IMR-90 (cell line): ENCODE results near the gene GABRA4. TPM values are rescaled to one million over a fixed set of nuclear protein-coding genes. Genes with fewer than 3 reads are reported as not detected.

Experiments
- ATAC-seq: fragments of 200-7000 bp; cut with Tn5 transposase; 2 replicates; pipeline ENCODE4 v1.9.1; 2020; ENCODE audit warnings: low read depth, mild to moderate bottlenecking, moderate library complexity
- BruUV-seq: library from RNA; stranded (reverse); fragments of 400-500 nt; replicated peaks from 2 replicates; lab custom pipeline; 2021; lab: Mats Ljungman, UMichigan
- CTCF ChIA-PET: fragments of 300-600 bp; formaldehyde crosslinking; extraction: SDS; loops from one replicate; lab custom pipeline; 2021; ENCODE audit warnings: antibody characterized with exemption; lab: Yijun Ruan, JAX
- POLR2A ChIA-PET: fragments of 300-600 bp; sonication (Branson Sonifier 250); formaldehyde crosslinking; loops from one replicate; lab custom pipeline; 2022; ENCODE audit warnings: antibody characterized with exemption; ENCODE audit not compliant: unreplicated experiment; lab: Charles Lee
- DNase-seq: peaks from one replicate; pipeline ENCODE4 v3.0.0; 2013
- H2AFZ ChIP-seq: replicated peaks from 2 replicates; pipeline ENCODE3; 2013; ENCODE audit warnings: low read length, mild to moderate bottlenecking; ENCODE audit not compliant: poor library complexity
- H2AK5ac ChIP-seq: 2 replicates; pipeline ENCODE4 v1.6.1; 2013; ENCODE audit warnings: low read depth, low read length, inconsistent platforms
- H2AK9ac ChIP-seq: replicated peaks from 2 replicates; pipeline ENCODE3; 2013; ENCODE audit warnings: mild to moderate bottlenecking, low read depth, low read length, moderate library complexity; ENCODE audit not compliant: poor library complexity
- H2BK120ac ChIP-seq: 2 replicates; pipeline ENCODE4 v1.6.1; 2013; ENCODE audit warnings: low read depth, low read length, inconsistent platforms
- H2BK15ac ChIP-seq: 3 replicates; pipeline ENCODE4 v1.6.1; 2013; ENCODE audit warnings: low read depth, low read length, inconsistent platforms
- H2BK20ac ChIP-seq: 2 replicates; pipeline ENCODE4 v1.6.1; 2013; ENCODE audit warnings: low read depth, mild to moderate bottlenecking, inconsistent platforms, low read length, moderate library complexity
- H2BK5ac ChIP-seq: 2 replicates; pipeline ENCODE4 v1.6.1; 2013; ENCODE audit warnings: mild to moderate bottlenecking, low read depth, low read length, inconsistent platforms; ENCODE audit not compliant: poor library complexity, severe bottlenecking
- H3K14ac ChIP-seq: replicated peaks from 2 replicates; pipeline ENCODE4 v1.6.1; 2013; ENCODE audit warnings: low read depth, low read length, inconsistent platforms
- H3K18ac ChIP-seq: 2 replicates; pipeline ENCODE4 v1.6.1; 2013; ENCODE audit warnings: low read depth, low read length, control low read depth
- H3K23ac ChIP-seq: 2 replicates; pipeline ENCODE4 v1.6.1; 2013; ENCODE audit warnings: low read depth, low read length, inconsistent platforms
- H3K27ac ChIP-seq: 2 replicates; pipeline ENCODE4 v1.5.1; 2013; ENCODE audit warnings: mild to moderate bottlenecking, control low read depth, low read length; ENCODE audit not compliant: insufficient read depth
- H3K27me3 ChIP-seq: 2 replicates; pipeline ENCODE4 v1.6.1; 2013; ENCODE audit warnings: low read length; ENCODE audit not compliant: control insufficient read depth, insufficient read depth
- H3K36me3 ChIP-seq: 2 replicates; pipeline ENCODE4 v1.6.1; 2013; ENCODE audit warnings: low read length, mixed read lengths; ENCODE audit not compliant: control insufficient read depth, insufficient read depth
- H3K4ac ChIP-seq: 2 replicates; pipeline ENCODE4 v1.6.1; 2013; ENCODE audit warnings: low read depth, low read length, inconsistent platforms
- H3K4me1 ChIP-seq: 2 replicates; pipeline ENCODE4 v1.6.1; 2013; ENCODE audit warnings: low read length, mixed read lengths; ENCODE audit not compliant: control insufficient read depth, insufficient read depth
- H3K4me2 ChIP-seq: 2 replicates; pipeline ENCODE4 v1.6.1; 2013; ENCODE audit warnings: low read depth, mild to moderate bottlenecking, control low read depth, low read length, moderate library complexity
- H3K4me3 ChIP-seq: 2 replicates; pipeline ENCODE4 v1.5.1; 2013; ENCODE audit warnings: low read depth, mild to moderate bottlenecking, control low read depth, low read length, moderate library complexity; ENCODE audit not compliant: insufficient read depth
- H3K56ac ChIP-seq: 2 replicates; pipeline ENCODE4 v1.6.1; 2013; ENCODE audit warnings: low read length, inconsistent platforms; ENCODE audit not compliant: insufficient read depth; ENCODE audit errors: extremely low read depth
- H3K79me1 ChIP-seq, 2 experiments: 2 replicates each; pipeline ENCODE4 v1.6.1; 2013; ENCODE audit warnings: low read length in 2 of 2, inconsistent platforms in 1 of 2, low read depth in 1 of 2
- H3K9ac ChIP-seq: 2 replicates; pipeline ENCODE4 v1.6.1; 2013; ENCODE audit warnings: low read depth, low read length, control low read depth
- H3K9me1 ChIP-seq: 2 replicates; pipeline ENCODE4 v1.6.1; 2013; ENCODE audit warnings: low read length, inconsistent platforms; ENCODE audit not compliant: insufficient read depth
- H3K9me3 ChIP-seq: 2 replicates; pipeline ENCODE4 v1.6.1; 2013; ENCODE audit warnings: low read length; ENCODE audit not compliant: control insufficient read depth, insufficient read depth
- H4K20me1 ChIP-seq: 2 replicates; pipeline ENCODE4 v1.6.1; 2013; ENCODE audit warnings: low read length, inconsistent platforms; ENCODE audit not compliant: insufficient read depth
- H4K5ac ChIP-seq: 2 replicates; pipeline ENCODE4 v1.6.1; 2013; ENCODE audit warnings: mild to moderate bottlenecking, low read depth, low read length, control low read depth
- H4K8ac ChIP-seq, 2 experiments: 2 replicates each; pipeline ENCODE4 v1.6.1; 2013; ENCODE audit warnings: low read depth in 2 of 2, low read length in 2 of 2, control low read depth in 1 of 2, inconsistent platforms in 1 of 2
- H4K91ac ChIP-seq: 2 replicates; pipeline ENCODE4 v1.6.1; 2013; ENCODE audit warnings: low read depth, low read length, inconsistent platforms; ENCODE audit not compliant: insufficient read depth
- RCOR1 ChIP-seq: IDR thresholded peaks from 2 replicates; pipeline ENCODE4 v1.6.1; 2012; ENCODE audit warnings: mild to moderate bottlenecking, low read length, improper control_type of control experiment; ENCODE audit not compliant: insufficient replicate concordance
- WGBS, 2 experiments: methylation state at CpG; one replicate each; pipeline versions ENCODE4 v1.1.5 to v1.1.7; 2013; ENCODE audit warnings: missing lambda C conversion rate in 2 of 2; ENCODE audit not compliant: insufficient read length in 1 of 2; ENCODE audit errors: extremely low coverage in 2 of 2; 5-methylcytosine and 5-hydroxymethylcytosine counted together
- dilution Hi-C: fragments of 300-500 bp; cut with HindIII; formaldehyde crosslinking; loops from one replicate; pipeline ENCODE4 v1.14.3; 2018; ENCODE audit warnings: low sequenced_read_pairs; ENCODE audit not compliant: unreplicated experiment
- in situ Hi-C: fragments of 300-500 bp; cut with MboI; formaldehyde crosslinking; loops from 3 replicates; pipeline ENCODE4 v1.14.3; 2019; ENCODE audit warnings: low sequenced_read_pairs, inconsistent platforms, mixed read lengths
- intact Hi-C: fragments of 100-400 bp; cut with micrococcal nuclease; formaldehyde crosslinking; loops from 2 replicates; pipeline ENCODE4 v1.10.0; 2022
- polyA plus RNA-seq, 3 experiments: library from polyadenylated mRNA; depleted of rRNA; stranded (reverse); fragments of >200 nt; gene quantifications; 2 replicates each; pipeline ENCODE4 v1.2.3, GENCODE V29; 2012; ENCODE audit warnings: low replicate concordance in 1 of 3
- total RNA-seq: library from RNA; depleted of rRNA; stranded (reverse); fragments of >200 nt; gene quantifications from 2 replicates; pipeline ENCODE4 v1.2.3, GENCODE V29; 2012

Gene GABRA4
- total and polyA plus RNA-seq, 2 of the 4 experiments (the other 2 are of a cell fraction): 1.1 to 1.8 TPM

- H2AK9ac ChIP-seq: no peak overlapping the region
- no peak overlapping the region for H2BK5ac ChIP-seq
- no peak overlapping the region for H3K56ac ChIP-seq
- H3K18ac ChIP-seq: no peak overlapping the region
- H3K36me3 ChIP-seq: no peaks in the 10 kb centered on the region
- intact Hi-C loops (no loop called here), dilution Hi-C loops (no loop called here), in situ Hi-C loops (no loop called here)
- no peak overlapping the region for H3K4me2 ChIP-seq
- no peak overlapping the region for H4K8ac ChIP-seq
- WGBS, 2 experiments: no CpG with 5 or more reads among the region's 2 CpGs
- DNase-seq (peak; percentile 11), ATAC-seq (no peak)
- H3K79me1 ChIP-seq: no peaks in the 10 kb centered on the region
- H3K9me1 ChIP-seq: no peaks in the 10 kb centered on the region
- no TSS peak for BruUV-seq
- POLR2A ChIA-PET: no interaction called here
- H3K14ac ChIP-seq: no peak overlapping the region
- no peak overlapping the region for H3K4ac ChIP-seq
- H3K4me3 ChIP-seq: no peak overlapping the region
- H3K9me3 ChIP-seq: no peaks in the 10 kb centered on the region
- H4K91ac ChIP-seq: no peak overlapping the region
- TF ChIP-seq RCOR1: no peak
- no peaks in the 10 kb centered on the region for H3K4me1 ChIP-seq
- no peak overlapping the region for H2BK120ac ChIP-seq
- H4K20me1 ChIP-seq: no peaks in the 10 kb centered on the region
- no peak overlapping the region for H3K27ac ChIP-seq
- no peak overlapping the region for H3K23ac ChIP-seq
- no peaks in the 10 kb centered on the region for H3K27me3 ChIP-seq
- no peak overlapping the region for H2AFZ ChIP-seq
- H2AK5ac ChIP-seq: peak overlapping the region; percentile 59; the same call in 1 of the 2 replicates
- no peak overlapping the region for H2BK15ac ChIP-seq
- H4K5ac ChIP-seq: no peak overlapping the region
- no peak overlapping the region for H3K9ac ChIP-seq
- CTCF ChIA-PET: no interaction called here
- H2BK20ac ChIP-seq: no peak overlapping the region
These were observed 34.5 kb downstream of the GABRA4 start for GRCh38 chr4:46958742-46959488.
